Cardiac fibroblast (primary cell): ENCODE measurements around the gene C6orf89.
A peak's percentile ranks its signal among the peaks of the same experiment; 100 is the strongest.

Experiments
- DNase-seq, 2 donors: peaks; one replicate each; pipeline versions ENCODE4 v3.0.0 to v3.0.0-alpha.2; 2010; ENCODE audit warnings: low read depth in 2 of 2
- H3K4me3 ChIP-seq, 2 donors: replicated peaks in 1 of 2; 1 replicate in 1 of 2; 2 replicates in 1 of 2; pipeline ENCODE4 v1.5.1; 2011; ENCODE audit warnings: low read depth in 2 of 2, low read length in 2 of 2, mild to moderate bottlenecking in 2 of 2, moderate library complexity in 1 of 2
- CTCF ChIP-seq: IDR thresholded peaks from one replicate; pipeline ENCODE4 v1.5.1; 2011; ENCODE audit warnings: low read depth, mild to moderate bottlenecking, low read length, inconsistent platforms

Gene C6orf89

DNA sequence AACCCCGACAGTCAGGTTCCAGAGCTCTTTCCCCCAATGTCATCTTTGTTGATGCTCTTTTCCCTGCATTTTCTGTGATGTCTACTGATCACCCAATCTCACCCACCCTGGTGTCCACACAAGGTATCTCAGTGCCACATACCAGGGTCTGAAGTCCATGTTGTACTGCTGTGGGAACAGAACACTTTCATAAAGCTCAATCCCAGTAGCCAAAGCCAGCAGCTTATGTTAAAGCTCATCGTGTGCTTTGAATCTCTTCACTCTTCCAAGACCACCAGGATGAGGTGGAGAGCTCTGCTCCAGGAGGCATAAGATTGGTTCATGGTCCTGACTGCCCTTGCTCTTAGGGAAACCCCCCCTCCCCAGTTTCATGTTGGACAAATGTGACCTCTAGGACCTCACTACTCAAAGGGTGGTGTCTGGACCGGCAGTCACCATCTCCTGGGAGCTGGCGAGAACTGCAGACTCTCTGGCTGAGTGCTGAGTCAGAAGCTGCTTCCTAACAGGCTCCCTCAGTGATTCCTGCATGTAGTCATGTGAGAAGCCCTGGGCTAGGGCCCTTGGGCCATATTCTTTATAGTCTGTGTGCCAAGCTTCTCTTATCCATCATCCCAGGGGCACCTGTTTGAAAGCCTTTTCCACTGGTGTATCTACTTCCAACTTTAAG is 33.1 kb upstream of the C6orf89 start:
- peak; percentile 16 for TF ChIP-seq CTCF
- peak; percentile 77 to 91 for DNase-seq
- no peak overlapping the region for H3K4me3 ChIP-seq

- TF ChIP-seq CTCF = no peak
- no peak overlapping the region for H3K4me3 ChIP-seq
- peak; percentile 93 to 97 for DNase-seq
These were observed 32.4 kb upstream of the C6orf89 start for GRCh38 chr6:36853325-36853724.

- no peak for DNase-seq
- H3K4me3 ChIP-seq = no peak overlapping the region
- no peak for TF ChIP-seq CTCF
These were observed 30.0 kb upstream of the C6orf89 start for GRCh38 chr6:36855750-36856149.

DNA sequence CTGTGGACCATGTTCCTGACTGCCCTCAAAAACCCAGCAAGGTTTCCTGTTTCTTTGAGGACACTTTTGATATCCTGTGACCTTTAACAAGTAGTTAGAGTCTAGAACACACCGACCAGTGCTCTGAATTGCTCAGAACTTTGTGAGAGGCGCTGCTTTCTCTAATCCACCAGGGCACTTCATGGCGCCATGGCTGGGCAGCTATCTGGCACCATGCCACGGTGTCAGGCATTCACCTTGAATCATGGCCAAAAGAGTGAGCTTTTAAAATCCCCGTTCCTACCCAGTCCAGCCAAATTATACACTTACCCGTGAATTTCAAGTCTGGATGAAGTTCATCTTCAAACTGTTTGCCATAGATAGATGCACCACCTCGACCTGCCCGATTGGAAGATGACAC is 29.5 kb upstream of the C6orf89 start:
- DNase-seq = no peak
- no peak overlapping the region for H3K4me3 ChIP-seq
- TF ChIP-seq CTCF = no peak

GRCh38 chr6:36857325-36857724 is 28.4 kb upstream of the C6orf89 start:
- TF ChIP-seq CTCF = no peak
- DNase-seq = no peak
- no peak overlapping the region for H3K4me3 ChIP-seq

DNA sequence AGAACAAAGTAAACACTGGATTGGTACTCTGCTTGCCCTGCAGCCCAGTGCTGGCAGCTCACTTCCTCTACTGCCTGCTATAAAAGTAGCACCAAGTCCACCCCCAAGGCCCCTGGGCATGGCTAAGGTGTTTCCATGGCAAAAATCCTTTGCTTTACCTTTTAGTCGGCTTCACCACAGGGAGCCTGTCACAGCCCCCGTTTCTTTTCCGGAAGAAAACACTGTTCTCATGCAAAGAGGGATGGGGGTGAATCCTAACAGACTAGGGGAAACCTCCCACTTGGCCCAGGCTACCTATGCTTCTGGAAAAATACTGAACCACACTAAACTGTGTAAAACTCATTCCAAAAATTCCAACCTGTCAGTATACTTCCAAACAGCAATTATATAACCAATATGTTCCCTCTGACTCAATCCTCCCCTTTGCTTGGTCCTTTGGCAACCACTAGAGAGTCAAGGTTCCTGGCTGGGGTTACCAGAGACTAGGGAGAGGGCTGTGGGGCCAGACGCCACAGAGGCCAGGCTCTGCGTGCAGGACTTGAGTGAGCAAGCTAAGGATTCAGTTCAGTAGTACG is 27.3 kb upstream of the C6orf89 start:
- DNase-seq = peak; percentile 52 to 85
- no peak overlapping the region for H3K4me3 ChIP-seq
- no peak for TF ChIP-seq CTCF
